Measurements from ENCODE around the gene DPP7.

DNA sequence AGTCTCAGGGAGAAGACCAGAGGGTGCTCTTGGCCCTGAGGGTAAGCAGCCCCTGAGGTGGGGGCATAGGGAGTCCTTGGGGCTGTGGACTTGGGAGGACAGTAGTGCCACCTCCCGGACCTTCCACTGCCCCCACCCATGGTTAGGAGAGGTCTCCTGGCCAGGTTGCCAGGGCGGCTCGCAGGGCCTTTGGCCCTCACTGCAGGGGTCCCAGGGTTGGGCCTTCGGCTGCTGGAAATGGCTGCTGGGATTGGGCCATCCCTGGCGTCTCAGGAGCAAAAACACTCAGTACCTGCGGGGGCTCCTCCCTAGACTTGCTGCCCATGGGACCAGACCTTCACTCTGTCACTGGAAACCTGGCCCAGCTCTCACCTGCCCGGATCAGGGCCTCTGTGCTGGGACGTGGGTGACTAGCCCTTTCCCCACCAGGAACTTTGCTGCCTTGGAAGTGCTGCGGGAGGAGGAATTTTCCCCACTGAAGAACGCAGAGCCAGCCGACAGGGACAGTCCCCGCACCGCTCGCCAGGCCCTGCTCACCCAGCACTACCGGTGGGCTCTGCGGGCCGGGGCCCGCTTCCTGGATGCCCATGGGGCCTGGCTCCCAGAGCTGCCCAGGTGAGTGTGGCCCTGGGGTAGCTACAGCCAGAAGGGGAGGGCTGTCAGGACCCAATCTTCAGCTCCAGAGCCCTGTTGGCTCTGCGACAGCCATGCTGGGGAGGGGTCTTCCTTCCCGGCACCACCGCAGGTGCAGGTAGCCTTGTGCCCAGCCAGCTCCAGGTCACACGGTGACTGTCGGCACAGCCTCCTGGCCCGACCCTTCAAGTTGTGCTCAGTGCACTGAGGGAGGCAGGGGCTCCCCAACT is 34.0 kb downstream of the DPP7 start:
- TF ChIP-seq ZNF747 (tag by site-specific recombination; IDR thresholded peaks at IDR 0.05) = no peak
- no peak for TF ChIP-seq ZNF37A (tag by site-specific recombination; IDR thresholded peaks at IDR 0.05)
- no peak for TF ChIP-seq ZNF138 (tag by site-specific recombination; IDR thresholded peaks at IDR 0.05; ENCODE audit: borderline replicate concordance)
- TF ChIP-seq, protein P1, sequence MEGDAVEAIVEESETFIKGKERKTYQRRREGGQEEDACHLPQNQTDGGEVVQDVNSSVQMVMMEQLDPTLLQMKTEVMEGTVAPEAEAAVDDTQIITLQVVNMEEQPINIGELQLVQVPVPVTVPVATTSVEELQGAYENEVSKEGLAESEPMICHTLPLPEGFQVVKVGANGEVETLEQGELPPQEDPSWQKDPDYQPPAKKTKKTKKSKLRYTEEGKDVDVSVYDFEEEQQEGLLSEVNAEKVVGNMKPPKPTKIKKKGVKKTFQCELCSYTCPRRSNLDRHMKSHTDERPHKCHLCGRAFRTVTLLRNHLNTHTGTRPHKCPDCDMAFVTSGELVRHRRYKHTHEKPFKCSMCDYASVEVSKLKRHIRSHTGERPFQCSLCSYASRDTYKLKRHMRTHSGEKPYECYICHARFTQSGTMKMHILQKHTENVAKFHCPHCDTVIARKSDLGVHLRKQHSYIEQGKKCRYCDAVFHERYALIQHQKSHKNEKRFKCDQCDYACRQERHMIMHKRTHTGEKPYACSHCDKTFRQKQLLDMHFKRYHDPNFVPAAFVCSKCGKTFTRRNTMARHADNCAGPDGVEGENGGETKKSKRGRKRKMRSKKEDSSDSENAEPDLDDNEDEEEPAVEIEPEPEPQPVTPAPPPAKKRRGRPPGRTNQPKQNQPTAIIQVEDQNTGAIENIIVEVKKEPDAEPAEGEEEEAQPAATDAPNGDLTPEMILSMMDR (tag by site-specific recombination; IDR thresholded peaks at IDR 0.05) = no peak
- no peak for TF ChIP-seq TRIM28 (IDR thresholded peaks at IDR 0.05; ENCODE audit: borderline replicate concordance, low read length)
- no peak for TF ChIP-seq ZNF184 (tag by site-specific recombination; IDR thresholded peaks at IDR 0.05)
- no peak for TF ChIP-seq ZNF416 (tag by site-specific recombination; IDR thresholded peaks at IDR 0.05)
- TF ChIP-seq, protein P2, sequence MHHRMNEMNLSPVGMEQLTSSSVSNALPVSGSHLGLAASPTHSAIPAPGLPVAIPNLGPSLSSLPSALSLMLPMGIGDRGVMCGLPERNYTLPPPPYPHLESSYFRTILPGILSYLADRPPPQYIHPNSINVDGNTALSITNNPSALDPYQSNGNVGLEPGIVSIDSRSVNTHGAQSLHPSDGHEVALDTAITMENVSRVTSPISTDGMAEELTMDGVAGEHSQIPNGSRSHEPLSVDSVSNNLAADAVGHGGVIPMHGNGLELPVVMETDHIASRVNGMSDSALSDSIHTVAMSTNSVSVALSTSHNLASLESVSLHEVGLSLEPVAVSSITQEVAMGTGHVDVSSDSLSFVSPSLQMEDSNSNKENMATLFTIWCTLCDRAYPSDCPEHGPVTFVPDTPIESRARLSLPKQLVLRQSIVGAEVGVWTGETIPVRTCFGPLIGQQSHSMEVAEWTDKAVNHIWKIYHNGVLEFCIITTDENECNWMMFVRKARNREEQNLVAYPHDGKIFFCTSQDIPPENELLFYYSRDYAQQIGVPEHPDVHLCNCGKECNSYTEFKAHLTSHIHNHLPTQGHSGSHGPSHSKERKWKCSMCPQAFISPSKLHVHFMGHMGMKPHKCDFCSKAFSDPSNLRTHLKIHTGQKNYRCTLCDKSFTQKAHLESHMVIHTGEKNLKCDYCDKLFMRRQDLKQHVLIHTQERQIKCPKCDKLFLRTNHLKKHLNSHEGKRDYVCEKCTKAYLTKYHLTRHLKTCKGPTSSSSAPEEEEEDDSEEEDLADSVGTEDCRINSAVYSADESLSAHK (tag by site-specific recombination; IDR thresholded peaks at IDR 0.05) = no peak
- TF ChIP-seq ZNF324 (tag by site-specific recombination; IDR thresholded peaks at IDR 0.05) = no peak
- TF ChIP-seq, protein P3, sequence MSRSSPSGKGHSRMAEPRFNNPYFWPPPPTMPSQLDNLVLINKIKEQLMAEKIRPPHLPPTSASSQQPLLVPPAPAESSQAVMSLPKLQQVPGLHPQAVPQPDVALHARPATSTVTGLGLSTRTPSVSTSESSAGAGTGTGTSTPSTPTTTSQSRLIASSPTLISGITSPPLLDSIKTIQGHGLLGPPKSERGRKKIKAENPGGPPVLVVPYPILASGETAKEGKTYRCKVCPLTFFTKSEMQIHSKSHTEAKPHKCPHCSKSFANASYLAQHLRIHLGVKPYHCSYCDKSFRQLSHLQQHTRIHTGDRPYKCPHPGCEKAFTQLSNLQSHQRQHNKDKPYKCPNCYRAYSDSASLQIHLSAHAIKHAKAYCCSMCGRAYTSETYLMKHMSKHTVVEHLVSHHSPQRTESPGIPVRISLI (tag by site-specific recombination; IDR thresholded peaks at IDR 0.05) = no peak
